GM12875 (cell line): Measurements from ENCODE around the gene MSI2.

Experiments
- H3K4me3 ChIP-seq: one replicate; pipeline ENCODE4 v1.5.1; 2011; ENCODE audit warnings: low read depth, low read length, control low read depth
- CTCF ChIP-seq: IDR thresholded peaks from 2 replicates; pipeline ENCODE4 v1.5.1; 2011; ENCODE audit warnings: low read depth, mild to moderate bottlenecking, control low read depth, inconsistent platforms, low read length, moderate library complexity, borderline replicate concordance; ENCODE audit not compliant: insufficient read depth

MSI2 gene

GRCh38 chr17:57513569-57513968, 257.2 kb downstream of the MSI2 start:
- no peak overlapping the region for H3K4me3 ChIP-seq
- no peak for TF ChIP-seq CTCF

- no peak overlapping the region for H3K4me3 ChIP-seq
- no peak for TF ChIP-seq CTCF
Observed at GRCh38 chr17:57514614-57515013, 258.3 kb downstream of the MSI2 start.

GRCh38 chr17:57515662-57516211, 259.4 kb downstream of the MSI2 start:
- no peak for TF ChIP-seq CTCF
- no peak overlapping the region for H3K4me3 ChIP-seq

GRCh38 chr17:57516290-57517230, 260.2 kb downstream of the MSI2 start:
- no peak for TF ChIP-seq CTCF
- no peak overlapping the region for H3K4me3 ChIP-seq

- no peak overlapping the region for H3K4me3 ChIP-seq
- TF ChIP-seq CTCF: no peak
Observed at GRCh38 chr17:57517273-57517631, 260.9 kb downstream of the MSI2 start.

GRCh38 chr17:57517632-57518456, 261.5 kb downstream of the MSI2 start:
- no peak for TF ChIP-seq CTCF

More at GRCh38 chr17:57517632-57518456, 261.5 kb downstream of the MSI2 start:
- H3K4me3 ChIP-seq: no peak overlapping the region
